GM23338 (cell line): ENCODE results near the gene MT2A. TPM values are rescaled to one million over a fixed set of nuclear protein-coding genes. Genes with fewer than 3 reads are reported as not detected.

Experiments
- ATAC-seq: fragments of 200-7000 bp; cut with Tn5 transposase; 3 replicates; pipeline ENCODE4 v1.9.1; 2020
- DNase-seq: peaks from one replicate; pipeline ENCODE4 v3.0.0-alpha.2; 2015; ENCODE audit warnings: low spot score
- H2AFZ ChIP-seq: fragments of 200-600 bp; sonication (generic); 2 replicates; pipeline ENCODE4 v1.8.0; 2016; ENCODE audit warnings: antibody characterized with exemption, mild to moderate bottlenecking, moderate library complexity
- H3F3A ChIP-seq: fragments of 200-600 bp; sonication (generic); replicated peaks from 2 replicates; pipeline ENCODE4 v1.8.0; 2017; ENCODE audit warnings: antibody characterized with exemption, mixed run types, low read depth
- H3K27ac ChIP-seq: fragments of 200-600 bp; sonication (generic); 2 replicates; pipeline ENCODE4 v1.6.1; 2016; ENCODE audit warnings: low read depth
- H3K27me3 ChIP-seq: fragments of 200-600 bp; sonication (generic); 2 replicates; pipeline ENCODE4 v1.8.0; 2016; ENCODE audit warnings: mild to moderate bottlenecking, mixed run types, moderate library complexity; ENCODE audit not compliant: insufficient read depth
- H3K36me3 ChIP-seq: fragments of 200-600 bp; sonication (generic); 2 replicates; pipeline ENCODE4 v1.8.0; 2016; ENCODE audit warnings: mild to moderate bottlenecking; ENCODE audit not compliant: insufficient read depth
- H3K4me1 ChIP-seq: fragments of 200-600 bp; sonication (generic); 2 replicates; pipeline ENCODE4 v1.8.0; 2016; ENCODE audit warnings: mild to moderate bottlenecking, moderate library complexity; ENCODE audit not compliant: insufficient read depth
- H3K4me2 ChIP-seq: fragments of 200-600 bp; sonication (generic); 2 replicates; pipeline ENCODE4 v1.7.1; 2017; ENCODE audit warnings: mixed run types
- H3K4me3 ChIP-seq: fragments of 200-600 bp; sonication (generic); 2 replicates; pipeline ENCODE4 v1.6.1; 2016; ENCODE audit warnings: mixed run types
- H3K79me2 ChIP-seq: fragments of 200-600 bp; sonication (generic); replicated peaks from 2 replicates; pipeline ENCODE4 v1.8.0; 2017; ENCODE audit warnings: mild to moderate bottlenecking; ENCODE audit not compliant: insufficient read depth
- H3K9me2 ChIP-seq: fragments of 200-600 bp; sonication (generic); 2 replicates; pipeline ENCODE4 v1.8.0; 2017; ENCODE audit not compliant: insufficient read depth
- H4K20me1 ChIP-seq: fragments of 200-600 bp; sonication (generic); replicated peaks from 2 replicates; pipeline ENCODE4 v1.8.0; 2017; ENCODE audit warnings: mild to moderate bottlenecking; ENCODE audit not compliant: insufficient read depth
- H3K27ac Mint-ChIP-seq: 2 replicates; pipeline ENCODE4 v1.8.0; 2020; ENCODE audit warnings: inconsistent platforms, mild to moderate bottlenecking, moderate library complexity, mixed read lengths
- H3K27me3 Mint-ChIP-seq: 3 replicates; pipeline ENCODE4 v1.8.0; 2022; ENCODE audit warnings: low read depth, mild to moderate bottlenecking, moderate library complexity, mixed read lengths, inconsistent platforms; ENCODE audit not compliant: insufficient read depth, poor library complexity
- H3K36me3 Mint-ChIP-seq: 3 replicates; pipeline ENCODE4 v1.8.0; 2021; ENCODE audit warnings: low read depth, mild to moderate bottlenecking, inconsistent platforms, moderate library complexity, mixed read lengths
- H3K4me1 Mint-ChIP-seq: 3 replicates; pipeline ENCODE4 v1.8.0; 2020; ENCODE audit warnings: mild to moderate bottlenecking, inconsistent platforms, mixed read lengths
- H3K4me3 Mint-ChIP-seq: 3 replicates; pipeline ENCODE4 v1.8.0; 2021; ENCODE audit warnings: moderate library complexity, mild to moderate bottlenecking, inconsistent platforms, mixed read lengths
- H3K9me3 Mint-ChIP-seq: 3 replicates; pipeline ENCODE4 v1.8.0; 2020; ENCODE audit warnings: moderate library complexity, mild to moderate bottlenecking, inconsistent platforms, mixed read lengths
- EZH2 ChIP-seq: fragments of 200-600 bp; sonication (generic); IDR thresholded peaks from one replicate; pipeline ENCODE4 v1.8.0; 2017; ENCODE audit warnings: antibody characterized with exemption, mild to moderate bottlenecking, low read depth; ENCODE audit not compliant: unreplicated experiment
- EZH2phosphoT487 ChIP-seq: fragments of 200-600 bp; sonication (generic); IDR thresholded peaks from one replicate; pipeline ENCODE4 v1.8.1; 2018; ENCODE audit warnings: antibody characterized with exemption; ENCODE audit not compliant: unreplicated experiment
- ZNF114 ChIP-seq: fragments of 250-450 bp; sonication (Bioruptor Pico); IDR thresholded peaks from 2 replicates; pipeline ENCODE4 v1.5.0; 2020; ENCODE audit warnings: mild to moderate bottlenecking, moderate library complexity
- polyA plus RNA-seq: library from polyadenylated mRNA; unstranded; fragments of >200 nt; fragmentation: Nextera tagmentation; extraction: Ambion mirVana; gene quantifications from 2 replicates; pipeline ENCODE4 v1.2.1, GENCODE V29; 2016
- total RNA-seq: library from RNA; depleted of rRNA; stranded (reverse); fragments of >200 nt; shearing (Covaris generic); gene quantifications from 2 replicates; pipeline ENCODE4 v1.2.3, GENCODE V29; 2014
- TF ChIP-seq, protein P1 (sequence below): IDR thresholded peaks from one replicate; pipeline ENCODE4 v1.6.1; 2018; ENCODE audit warnings: antibody characterized with exemption; ENCODE audit not compliant: unreplicated experiment

The MT2A gene
- total and polyA plus RNA-seq, 2 experiments from 2014 or later, result 13.9 to 243 TPM

DNA sequence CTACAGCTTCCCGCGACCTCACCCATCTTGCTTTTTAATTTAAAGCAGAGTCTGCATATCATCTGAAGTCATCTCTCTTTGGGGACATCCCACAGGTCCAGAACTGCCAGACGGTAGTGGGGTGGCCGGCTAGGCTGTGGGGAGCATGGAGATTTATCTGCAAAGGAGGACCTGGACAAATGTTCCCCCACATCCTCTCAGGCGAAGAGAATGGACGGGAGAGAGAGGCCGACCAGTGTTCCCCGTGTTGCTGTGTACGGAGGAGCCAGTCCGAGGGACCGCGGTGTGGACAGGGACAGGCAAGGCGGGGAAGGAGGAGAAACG lies 23.4 kb downstream of the MT2A start:
- Histone ChIP-seq H3K9me2 (no peaks in the 10 kb centered on the region), H3F3A (peaks cover 4% of the 10 kb centered on the region; the same call in 1 of the 2 replicates), H4K20me1 (peaks cover 19% of the 10 kb centered on the region), H3K79me2 (no peaks in the 10 kb centered on the region), H3K4me3 (peak overlapping the region; percentile 60), H3K27ac (no peak overlapping the region), H2AFZ (no peak overlapping the region; the same call in 1 of the 2 replicates), H3K36me3 (no peaks in the 10 kb centered on the region), H3K27me3 (peaks cover 100% of the 10 kb centered on the region), H3K4me1 (peaks cover 14% of the 10 kb centered on the region; the same call in 1 of the 2 replicates), H3K4me2 (peak overlapping the region; percentile 85)
- Mint-ChIP-seq H3K27me3 (peaks cover 100% of the 10 kb centered on the region), H3K27ac (no peak overlapping the region), H3K9me3 (no peaks in the 10 kb centered on the region; the same call in 2 of the 3 replicates), H3K4me1 (peaks cover 26% of the 10 kb centered on the region), H3K36me3 (peaks cover 6% of the 10 kb centered on the region; the same call in 2 of the 3 replicates), H3K4me3 (peak overlapping the region; percentile 76)
- peak; percentile 18 for TF ChIP-seq EZH2phosphoT487
- TF ChIP-seq, protein P1, sequence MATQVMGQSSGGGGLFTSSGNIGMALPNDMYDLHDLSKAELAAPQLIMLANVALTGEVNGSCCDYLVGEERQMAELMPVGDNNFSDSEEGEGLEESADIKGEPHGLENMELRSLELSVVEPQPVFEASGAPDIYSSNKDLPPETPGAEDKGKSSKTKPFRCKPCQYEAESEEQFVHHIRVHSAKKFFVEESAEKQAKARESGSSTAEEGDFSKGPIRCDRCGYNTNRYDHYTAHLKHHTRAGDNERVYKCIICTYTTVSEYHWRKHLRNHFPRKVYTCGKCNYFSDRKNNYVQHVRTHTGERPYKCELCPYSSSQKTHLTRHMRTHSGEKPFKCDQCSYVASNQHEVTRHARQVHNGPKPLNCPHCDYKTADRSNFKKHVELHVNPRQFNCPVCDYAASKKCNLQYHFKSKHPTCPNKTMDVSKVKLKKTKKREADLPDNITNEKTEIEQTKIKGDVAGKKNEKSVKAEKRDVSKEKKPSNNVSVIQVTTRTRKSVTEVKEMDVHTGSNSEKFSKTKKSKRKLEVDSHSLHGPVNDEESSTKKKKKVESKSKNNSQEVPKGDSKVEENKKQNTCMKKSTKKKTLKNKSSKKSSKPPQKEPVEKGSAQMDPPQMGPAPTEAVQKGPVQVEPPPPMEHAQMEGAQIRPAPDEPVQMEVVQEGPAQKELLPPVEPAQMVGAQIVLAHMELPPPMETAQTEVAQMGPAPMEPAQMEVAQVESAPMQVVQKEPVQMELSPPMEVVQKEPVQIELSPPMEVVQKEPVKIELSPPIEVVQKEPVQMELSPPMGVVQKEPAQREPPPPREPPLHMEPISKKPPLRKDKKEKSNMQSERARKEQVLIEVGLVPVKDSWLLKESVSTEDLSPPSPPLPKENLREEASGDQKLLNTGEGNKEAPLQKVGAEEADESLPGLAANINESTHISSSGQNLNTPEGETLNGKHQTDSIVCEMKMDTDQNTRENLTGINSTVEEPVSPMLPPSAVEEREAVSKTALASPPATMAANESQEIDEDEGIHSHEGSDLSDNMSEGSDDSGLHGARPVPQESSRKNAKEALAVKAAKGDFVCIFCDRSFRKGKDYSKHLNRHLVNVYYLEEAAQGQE, result no peak
- peak; percentile 89 for TF ChIP-seq EZH2
- DNase-seq (no peak), ATAC-seq (no peak)

DNA sequence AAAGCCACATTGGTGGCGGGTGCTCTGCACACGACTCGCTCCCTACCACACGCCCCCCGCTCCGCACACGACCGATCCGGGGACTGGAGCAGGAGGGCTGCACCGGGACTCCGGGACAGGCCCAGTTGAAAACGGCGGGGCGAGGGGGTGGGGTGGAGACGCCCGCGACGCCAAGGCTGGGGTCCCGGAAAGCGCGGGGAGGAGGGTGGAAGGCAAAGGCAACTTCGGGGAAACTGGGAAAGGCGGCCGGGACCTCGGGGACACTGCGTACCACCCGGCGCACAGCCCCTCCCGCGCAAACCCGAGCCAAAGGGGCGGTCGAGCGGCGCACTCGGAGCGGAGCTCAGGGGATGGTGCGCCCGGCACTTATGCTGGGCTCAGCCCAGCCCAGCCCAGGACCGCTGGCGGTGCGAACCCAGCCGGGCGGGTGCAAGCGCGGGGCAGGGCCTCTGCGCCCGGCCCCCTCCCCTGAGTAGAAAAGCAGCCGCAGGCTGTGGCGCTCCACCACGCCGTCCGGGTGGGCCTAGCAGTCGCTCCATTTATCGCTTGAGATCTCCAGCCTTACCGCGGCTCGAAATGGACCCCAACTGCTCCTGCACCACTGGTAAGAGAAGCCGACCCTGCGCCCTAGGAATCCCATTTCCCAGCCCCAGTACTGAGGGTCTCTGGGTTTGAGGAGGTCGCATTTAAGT lies 23.9 kb downstream of the MT2A start, which contains the start of gene MT1M:
MT1M (plus strand) TSS at position 504 of the 692 bp plus-strand sequence; CDS start at position 577, 73 bp downstream.
- no peaks in the 10 kb centered on the region for H3K9me2 ChIP-seq
- peak within 1 kb of the TSS; percentile 76 for H3K4me3 Mint-ChIP-seq
- ATAC-seq, result peak; percentile 69
- H4K20me1 ChIP-seq, result peaks cover 19% of the 10 kb centered on the region
- peak; percentile 65 for TF ChIP-seq EZH2phosphoT487
- TF ChIP-seq EZH2, result peak; percentile 98
- no peak for TF ChIP-seq ZNF114
- peaks cover under 1% of the 10 kb centered on the region; the same call in 2 of the 3 replicates for H3K36me3 Mint-ChIP-seq
- no peak within 1 kb of the TSS for H3K27ac ChIP-seq
- DNase-seq, result peak; percentile 74
- peak within 1 kb of the TSS; percentile 60 for H3K4me3 ChIP-seq
- no peaks in the 10 kb centered on the region for H3K79me2 ChIP-seq
- H2AFZ ChIP-seq, result peak within 1 kb of the TSS; percentile 72; the same call in 1 of the 2 replicates
- H3K27me3 ChIP-seq, result peaks cover 100% of the 10 kb centered on the region
- no peaks in the 10 kb centered on the region for H3K36me3 ChIP-seq
- peak within 1 kb of the TSS; percentile 85 for H3K4me2 ChIP-seq
- H3K27ac Mint-ChIP-seq, result no peak within 1 kb of the TSS
- H3F3A ChIP-seq, result peaks cover 4% of the 10 kb centered on the region; the same call in 1 of the 2 replicates
- H3K9me3 Mint-ChIP-seq, result no peaks in the 10 kb centered on the region; the same call in 2 of the 3 replicates
- H3K4me1 Mint-ChIP-seq, result peaks cover 21% of the 10 kb centered on the region
- H3K27me3 Mint-ChIP-seq, result peaks cover 100% of the 10 kb centered on the region
- peaks cover 14% of the 10 kb centered on the region; the same call in 1 of the 2 replicates for H3K4me1 ChIP-seq
